Hematopoietic multipotent progenitor cell treated with erythropoietin and hydrocortisone succinate and interleukin-3 and kit ligand, for 8 days (in vitro differentiated cells): ENCODE data around the gene YWHAQ.
A peak's percentile ranks its signal among the peaks of the same experiment; 100 is the strongest.

ENCODE experiments used
- DNase-seq: peaks from one replicate; pipeline ENCODE4 v3.0.0-alpha.2; 2015

The YWHAQ gene

DNA sequence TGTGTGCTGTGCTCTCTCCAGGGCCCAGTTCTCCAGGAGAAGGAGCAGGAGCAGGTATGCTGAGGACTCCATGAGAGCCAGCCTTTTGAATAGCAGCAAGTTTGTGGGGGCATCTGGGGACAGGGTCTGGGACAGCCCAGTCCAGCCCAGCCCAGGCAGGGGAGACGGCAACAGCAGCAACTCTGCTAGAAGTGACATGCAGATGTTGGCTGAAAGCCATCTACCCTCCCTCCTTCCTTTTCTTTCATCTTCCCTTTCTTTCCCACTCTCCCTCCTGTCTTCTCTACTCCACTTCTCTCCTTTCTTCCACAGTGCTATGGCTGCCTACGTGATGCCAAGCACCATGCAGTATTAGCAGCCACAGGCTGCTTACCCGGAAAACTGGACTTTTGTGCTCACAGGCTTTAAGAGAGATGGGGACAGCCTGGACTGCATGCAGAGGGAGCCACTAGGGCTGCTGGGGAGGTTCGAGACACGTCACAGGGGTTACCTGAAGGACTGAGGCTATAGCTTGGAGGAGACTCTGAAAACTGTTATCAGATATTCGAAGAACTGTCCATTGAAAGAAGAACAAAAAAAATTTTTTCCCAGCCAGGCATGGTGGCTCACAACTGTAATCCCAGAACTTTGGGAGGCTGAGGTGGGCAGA is 23.8 kb upstream of the YWHAQ start:
- DNase-seq = no peak

DNA sequence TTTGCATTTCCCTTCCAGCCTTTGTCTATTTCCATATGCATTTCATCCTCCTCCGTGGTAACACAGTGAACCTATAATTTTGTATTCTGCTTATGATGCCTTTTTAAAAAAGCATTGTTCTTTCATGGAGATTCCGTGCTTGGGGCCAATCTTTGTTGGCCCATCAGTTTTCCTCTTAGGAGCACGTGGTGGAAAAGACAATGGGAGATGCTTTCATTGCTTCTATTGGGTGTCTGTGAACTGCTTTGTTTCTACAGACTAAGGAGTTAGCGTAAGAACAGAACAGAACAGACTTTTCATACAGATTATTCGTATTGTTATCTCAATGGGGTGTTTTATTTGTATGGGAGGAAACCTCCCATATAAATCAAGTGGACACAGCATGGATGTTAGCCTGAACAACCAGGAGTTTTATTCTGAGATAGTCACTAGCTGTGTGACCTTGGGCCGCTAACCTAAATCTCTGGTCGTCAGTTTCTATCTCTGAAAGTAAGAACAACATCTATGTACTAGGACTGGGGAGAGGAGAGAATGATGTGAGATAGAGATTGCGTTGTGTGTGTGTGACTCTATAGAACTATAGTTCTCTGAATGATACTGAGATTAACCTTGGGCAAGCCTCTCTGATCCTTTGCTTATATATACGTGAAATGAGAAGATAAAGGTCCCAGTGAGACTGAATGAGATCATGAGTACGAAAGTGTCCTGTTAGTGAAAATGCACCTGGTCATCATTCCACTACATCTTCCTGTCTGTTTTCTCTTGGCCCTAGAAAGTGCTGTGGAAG is 22.9 kb upstream of the YWHAQ start:
- DNase-seq = no peak

DNA sequence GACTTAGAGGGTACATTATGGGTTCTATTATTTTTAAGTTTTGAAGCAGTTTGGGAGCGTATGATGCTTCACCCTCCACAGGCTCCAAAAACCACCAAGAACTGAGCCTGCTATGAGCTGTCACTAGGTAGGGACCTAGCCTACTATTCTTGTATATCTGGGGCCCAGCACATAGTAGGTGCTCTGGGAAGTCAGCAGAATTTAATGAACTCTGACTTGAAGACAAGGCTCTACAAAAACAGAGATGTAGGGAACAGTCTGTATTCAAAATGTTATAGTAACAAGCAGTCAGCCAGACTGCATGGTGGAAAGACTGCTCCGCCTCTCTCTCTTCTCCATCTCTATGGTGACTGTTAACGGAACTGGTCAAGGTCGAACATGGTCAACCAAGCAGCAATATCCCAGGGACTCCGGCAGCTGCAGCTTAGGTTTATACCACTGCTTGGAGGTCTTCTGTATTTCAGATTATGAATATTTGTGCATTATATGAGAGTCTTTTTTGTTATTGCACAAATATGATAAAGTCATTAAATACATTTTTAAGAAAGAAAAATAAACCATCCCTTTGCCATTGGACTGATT is 22.2 kb upstream of the YWHAQ start:
- no peak for DNase-seq

GRCh38 chr2:9652267-9652666 is 21.5 kb upstream of the YWHAQ start:
- DNase-seq = no peak

DNA sequence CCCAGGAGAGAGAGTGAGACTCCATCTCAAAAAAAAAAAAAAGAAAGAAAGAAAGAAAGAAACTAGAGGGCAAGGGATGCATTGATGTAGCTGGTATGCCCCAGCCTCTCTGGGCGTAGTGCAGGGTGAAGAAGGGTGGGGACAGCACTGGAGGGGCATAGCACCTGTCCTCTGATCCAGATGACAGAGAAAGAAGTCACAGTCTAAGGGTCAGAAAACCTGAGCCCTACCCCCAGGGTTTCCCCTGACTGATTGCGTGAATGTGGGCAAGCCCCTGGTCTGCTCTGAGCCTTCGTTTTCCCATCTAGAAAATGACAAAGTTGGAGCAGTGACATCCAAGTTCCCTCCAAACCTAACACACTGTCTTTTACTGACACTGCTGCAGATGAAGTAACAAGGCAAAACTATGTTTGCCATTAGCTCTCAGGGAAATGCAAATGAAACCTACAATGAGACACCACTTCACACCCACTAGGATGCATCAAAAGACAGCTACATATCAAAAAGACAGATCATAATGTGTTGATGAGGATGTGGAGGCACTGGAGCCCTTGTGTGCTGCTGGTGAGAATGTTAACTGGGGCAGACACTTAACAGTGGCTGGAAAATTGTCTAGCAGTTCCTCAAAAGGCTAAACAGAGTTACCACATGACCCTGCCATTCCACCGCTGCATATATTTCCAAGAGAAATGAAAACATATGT is 19.5 kb upstream of the YWHAQ start:
- no peak for DNase-seq

DNA sequence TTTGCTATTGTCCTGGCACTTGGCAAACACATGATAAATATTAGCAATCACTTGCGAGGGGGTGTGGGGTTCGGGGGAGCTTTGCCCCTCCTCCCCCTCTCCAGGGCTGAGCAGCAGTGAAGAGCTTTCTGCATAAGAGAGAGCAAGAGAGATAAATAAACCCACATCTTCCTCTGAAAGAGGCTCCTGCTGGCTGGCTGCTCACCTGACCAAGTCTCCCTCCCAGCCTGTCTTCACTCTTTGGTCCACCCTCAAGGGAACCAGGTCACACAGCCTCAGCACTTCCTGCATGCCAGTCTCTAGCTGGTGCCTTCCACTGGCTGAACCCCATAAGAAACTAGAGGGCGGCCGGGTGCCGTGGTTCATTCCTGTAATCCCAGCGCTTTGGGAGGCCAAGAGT is 18.5 kb upstream of the YWHAQ start:
- no peak for DNase-seq

- DNase-seq = no peak
Measured at GRCh38 chr2:9648821-9649220, 18.0 kb upstream of the YWHAQ start.

DNA sequence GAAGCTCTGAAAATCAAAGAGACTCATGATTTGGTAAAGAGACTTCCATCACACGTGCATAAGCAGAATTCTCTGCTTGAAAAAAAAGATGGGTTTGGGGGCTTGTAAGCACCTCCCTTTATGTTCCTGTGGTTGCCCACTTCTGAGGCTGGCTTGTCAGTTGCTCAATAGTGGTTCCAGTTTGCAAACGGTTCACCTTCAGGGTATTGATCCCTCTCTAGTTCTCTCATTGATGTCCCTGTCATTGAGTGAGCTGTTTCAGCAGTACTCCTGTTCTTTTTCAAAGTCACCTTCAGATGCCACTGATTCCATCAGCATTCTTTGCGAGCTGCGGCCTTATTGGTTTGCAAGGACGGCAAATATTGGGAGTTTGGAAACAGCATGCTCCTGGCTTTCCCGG is 17.1 kb upstream of the YWHAQ start:
- no peak for DNase-seq

DNA sequence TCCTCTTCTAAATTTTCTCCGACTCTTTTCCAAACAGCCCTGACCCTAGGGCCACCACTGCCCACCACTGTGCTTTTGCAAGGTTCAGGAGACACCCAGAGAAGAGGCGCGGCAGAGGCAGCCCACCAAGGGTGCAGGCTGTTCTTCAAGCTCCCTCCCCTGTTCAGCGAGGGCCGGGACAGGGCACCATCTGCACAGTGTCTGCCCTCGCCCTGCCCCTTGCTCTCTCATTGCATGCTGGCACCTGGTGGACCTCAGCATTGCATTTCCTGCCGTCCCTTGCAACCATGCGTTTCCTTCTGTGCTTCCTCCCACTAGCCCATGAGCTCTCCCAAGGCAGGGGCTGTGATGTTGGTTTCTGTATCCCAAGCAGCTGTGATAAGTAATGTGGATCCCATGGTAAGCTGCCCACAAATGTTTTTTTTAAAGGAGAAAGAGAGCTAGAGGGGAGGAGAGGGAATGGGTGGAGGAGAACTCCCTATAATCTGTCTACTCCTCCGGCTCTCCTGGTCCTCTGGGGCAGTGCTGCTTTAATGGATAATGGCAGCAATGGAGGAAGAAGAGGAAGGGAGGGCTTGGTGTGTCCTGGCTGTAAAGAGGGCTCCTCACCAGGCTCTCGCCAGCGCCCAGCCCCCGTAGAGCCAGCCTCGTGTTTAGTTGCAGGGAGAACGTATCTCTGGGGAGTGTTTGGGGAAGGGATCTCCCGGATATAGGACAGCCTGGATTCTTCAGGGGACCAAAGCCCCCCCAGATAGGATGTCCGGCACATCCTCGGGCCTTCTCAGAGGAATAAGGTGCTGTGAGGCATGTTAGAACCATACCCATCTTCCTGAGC is 15.6 kb upstream of the YWHAQ start:
- no peak for DNase-seq

DNA sequence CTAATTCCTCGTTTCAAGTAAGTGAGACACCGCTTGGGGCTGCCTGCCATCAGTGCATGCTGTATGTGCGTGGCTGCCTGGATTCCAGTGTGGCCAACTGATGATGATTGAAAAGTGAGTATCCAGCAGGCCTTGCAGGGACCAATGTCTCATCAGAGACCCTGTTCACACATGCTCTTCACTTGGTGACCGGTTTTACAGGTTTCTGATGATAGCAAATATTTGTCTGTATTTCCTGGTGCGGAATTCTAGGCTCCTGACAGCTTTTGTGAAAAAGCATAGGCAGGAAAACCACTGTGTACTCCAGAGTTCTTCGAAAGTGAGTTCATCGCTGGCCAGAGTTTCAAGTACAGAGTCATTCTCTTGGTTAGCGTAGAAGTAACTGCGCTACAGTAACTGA is 13.8 kb upstream of the YWHAQ start:
- no peak for DNase-seq

GRCh38 chr2:9644021-9644420 is 13.2 kb upstream of the YWHAQ start:
- DNase-seq = no peak

DNA sequence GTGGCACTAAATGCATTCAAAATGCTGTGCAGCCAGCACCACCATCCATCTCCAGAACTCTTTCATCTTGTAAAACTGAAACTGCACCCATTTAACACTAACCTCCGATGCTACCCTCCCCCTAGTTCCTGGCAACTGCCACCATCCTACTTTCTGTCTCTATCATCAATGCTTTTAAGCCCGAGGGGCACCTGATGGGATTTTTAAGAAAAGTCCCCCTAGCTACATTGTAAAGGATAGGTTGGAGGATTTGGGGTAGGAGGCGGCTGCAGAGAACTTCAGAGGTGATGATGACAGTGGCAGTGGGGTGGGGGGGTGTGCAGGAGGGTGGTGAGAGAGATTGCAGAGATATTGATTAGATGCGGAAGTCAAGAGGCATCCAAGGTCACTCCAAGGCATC is 10.8 kb upstream of the YWHAQ start:
- DNase-seq = no peak

- DNase-seq = no peak
Measured at GRCh38 chr2:9640403-9641104, 9.8 kb upstream of the YWHAQ start.

GRCh38 chr2:9639740-9640343 is 9.0 kb upstream of the YWHAQ start:
- DNase-seq = no peak

GRCh38 chr2:9639000-9639602 is 8.3 kb upstream of the YWHAQ start:
- no peak for DNase-seq

- DNase-seq = no peak
Measured at GRCh38 chr2:9638532-9638931, 7.7 kb upstream of the YWHAQ start.

DNA sequence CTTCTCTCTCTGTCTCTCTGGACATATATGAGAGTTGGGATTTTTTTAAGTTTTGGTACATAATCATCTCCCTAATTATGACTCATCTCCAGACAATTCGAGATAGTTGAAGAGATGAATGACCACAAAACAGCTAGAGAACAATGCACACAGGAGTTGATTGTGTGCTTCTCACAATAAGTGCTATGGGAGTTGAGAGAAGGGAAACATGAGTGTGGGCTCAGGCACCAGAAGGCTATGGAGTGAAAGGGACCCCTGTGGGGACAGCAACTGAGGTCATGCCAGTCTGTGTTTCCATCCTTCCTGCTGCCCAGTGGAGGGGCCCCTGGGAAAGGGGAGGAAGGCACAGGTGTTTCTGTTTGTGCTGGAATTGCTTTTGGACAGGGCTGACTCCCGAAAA is 6.5 kb upstream of the YWHAQ start:
- peak; percentile 19 for DNase-seq

GRCh38 chr2:9634133-9634532 is 3.3 kb upstream of the YWHAQ start:
- no peak for DNase-seq

DNA sequence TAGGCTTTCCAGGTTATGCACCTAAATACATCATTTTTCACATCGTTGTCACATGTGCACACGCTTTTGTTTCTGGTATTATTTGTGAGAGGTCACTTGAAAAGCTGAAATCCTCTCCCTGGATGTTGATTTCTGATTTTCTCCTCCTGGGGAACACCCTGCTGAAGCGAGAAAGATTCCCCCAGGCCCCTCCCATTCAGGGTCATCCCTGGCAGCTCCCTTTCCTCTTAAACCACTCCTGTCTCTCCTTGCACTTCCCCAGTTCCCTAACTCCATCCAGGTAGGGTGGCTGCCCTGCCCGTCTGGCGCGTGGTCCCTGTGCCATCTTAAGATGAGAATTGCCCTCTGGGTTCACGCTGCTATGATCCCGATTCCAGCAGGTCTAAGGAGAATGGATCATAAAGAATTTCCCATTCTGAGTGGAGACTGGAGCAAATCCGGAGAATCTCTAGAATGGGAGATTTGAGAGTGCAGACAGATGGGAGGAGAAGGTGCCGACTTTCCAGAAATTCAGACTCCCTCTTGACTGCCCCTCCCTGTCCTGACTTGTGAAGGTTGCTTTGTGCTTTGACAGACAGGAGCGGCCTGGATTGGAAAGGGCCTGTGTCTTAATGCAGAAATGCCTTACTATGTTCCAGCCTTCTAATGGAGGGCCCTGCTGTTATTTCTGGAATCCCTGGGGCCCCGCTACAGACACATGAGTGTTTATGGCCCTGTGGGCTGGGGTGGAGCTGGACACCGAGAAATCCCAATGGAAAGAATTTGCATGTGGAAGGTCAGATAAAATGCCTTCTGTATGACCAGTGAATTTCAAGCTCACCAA is 1.3 kb upstream of the YWHAQ start:
- DNase-seq = no peak

- DNase-seq = no peak
Measured at GRCh38 chr2:9631553-9631819, 689 bp upstream of the YWHAQ start.
